Urinary bladder (tissue), 4 donors: ENCODE measurements around the gene EVA1B. TPM values are rescaled to one million over a fixed set of nuclear protein-coding genes. Genes with fewer than 3 reads are reported as not detected.
A peak's percentile ranks its signal among the peaks of the same experiment; 100 is the strongest.

Experiments
- DNase-seq: peaks from one replicate; pipeline ENCODE4 v3.0.0-alpha.2; 2015; ENCODE audit errors: extremely low spot score
- H3K27ac ChIP-seq: one replicate; pipeline ENCODE4 v1.5.1; 2013; ENCODE audit warnings: low read depth, mild to moderate bottlenecking, moderate library complexity
- H3K36me3 ChIP-seq: one replicate; pipeline ENCODE4 v1.6.1; 2013; ENCODE audit warnings: mild to moderate bottlenecking, moderate library complexity; ENCODE audit not compliant: insufficient read depth
- H3K4me1 ChIP-seq: one replicate; pipeline ENCODE4 v1.6.1; 2013; ENCODE audit warnings: mild to moderate bottlenecking, moderate library complexity; ENCODE audit not compliant: insufficient read depth
- H3K4me3 ChIP-seq: one replicate; pipeline ENCODE4 v1.5.1; 2013; ENCODE audit warnings: low read depth, low read length
- WGBS: extraction: QIAGEN DNeasy Blood & Tissue Kit; methylation state at CpG from one replicate; pipeline ENCODE4 v1.1.7; 2013; 5-methylcytosine and 5-hydroxymethylcytosine counted together
- polyA plus RNA-seq: library from polyadenylated mRNA; stranded (reverse); fragments of 200-250 nt; gene quantifications from one replicate; pipeline ENCODE4 v1.2.3, GENCODE V29; 2013
- total RNA-seq: library from RNA; depleted of rRNA; stranded (reverse); fragments of >200 nt; gene quantifications from one replicate; pipeline ENCODE4 v1.2.3, GENCODE V29; 2014
- donor health status: healthy with polysubstance abuse.
- donor health status: healthy.

The EVA1B gene
- total and polyA plus RNA-seq, 2 donors = 27.7 to 74.7 TPM

GRCh38 chr1:36341626-36342320, 18.3 kb upstream of the EVA1B start:
- no peak overlapping the region for H3K4me3 ChIP-seq
- WGBS = 89% methylated on average over 34 of the region's 34 CpGs
- H3K4me1 ChIP-seq = no peaks in the 10 kb centered on the region
- no peak overlapping the region for H3K27ac ChIP-seq
- DNase-seq = no peak
- peaks cover 2% of the 10 kb centered on the region for H3K36me3 ChIP-seq

GRCh38 chr1:36339615-36340014, 16.2 kb upstream of the EVA1B start:
- 75% methylated on average over 9 of the region's 9 CpGs for WGBS
- no peak for DNase-seq
- Histone ChIP-seq H3K27ac (no peak overlapping the region), H3K36me3 (no peaks in the 10 kb centered on the region), H3K4me3 (no peak overlapping the region), H3K4me1 (no peaks in the 10 kb centered on the region)

- Histone ChIP-seq H3K36me3 (no peaks in the 10 kb centered on the region), H3K27ac (no peak overlapping the region), H3K4me1 (no peaks in the 10 kb centered on the region), H3K4me3 (no peak overlapping the region)
- 82% methylated on average over 7 of the region's 7 CpGs for WGBS
- DNase-seq = no peak
Observed at GRCh38 chr1:36339215-36339614, 15.8 kb upstream of the EVA1B start.

- no peak for DNase-seq
- 91% methylated on average over 6 of the region's 6 CpGs for WGBS
- no peak overlapping the region for H3K4me3 ChIP-seq
- no peaks in the 10 kb centered on the region for H3K4me1 ChIP-seq
- H3K27ac ChIP-seq = no peak overlapping the region
- H3K36me3 ChIP-seq = no peaks in the 10 kb centered on the region
Observed at GRCh38 chr1:36337830-36338229, 14.4 kb upstream of the EVA1B start.

GRCh38 chr1:36330940-36331339, 7.5 kb upstream of the EVA1B start:
- no peak for DNase-seq
- H3K4me3 ChIP-seq = no peak overlapping the region
- no peaks in the 10 kb centered on the region for H3K36me3 ChIP-seq
- WGBS = 73% methylated on average over 15 of the region's 15 CpGs
- no peaks in the 10 kb centered on the region for H3K4me1 ChIP-seq
- H3K27ac ChIP-seq = no peak overlapping the region

GRCh38 chr1:36329817-36330216, 6.4 kb upstream of the EVA1B start:
- no peak for DNase-seq
- Histone ChIP-seq H3K27ac (no peak overlapping the region), H3K4me3 (no peak overlapping the region), H3K36me3 (no peaks in the 10 kb centered on the region), H3K4me1 (no peaks in the 10 kb centered on the region)
- 88% methylated on average over 9 of the region's 9 CpGs for WGBS

GRCh38 chr1:36328713-36329112, 5.3 kb upstream of the EVA1B start:
- no peak for DNase-seq
- Histone ChIP-seq H3K4me3 (no peak overlapping the region), H3K36me3 (no peaks in the 10 kb centered on the region), H3K4me1 (no peaks in the 10 kb centered on the region), H3K27ac (no peak overlapping the region)
- WGBS = 67% methylated on average over 6 of the region's 6 CpGs

- WGBS = 89% methylated on average over 6 of the region's 6 CpGs
- no peak for DNase-seq
- no peak overlapping the region for H3K27ac ChIP-seq
Observed at GRCh38 chr1:36328088-36328480, 4.6 kb upstream of the EVA1B start.

GRCh38 chr1:36327421-36328087, 4.1 kb upstream of the EVA1B start:
- Histone ChIP-seq H3K4me1 (no peaks in the 10 kb centered on the region), H3K36me3 (no peaks in the 10 kb centered on the region), H3K27ac (no peak overlapping the region), H3K4me3 (no peak overlapping the region)
- DNase-seq = no peak
- WGBS = 87% methylated on average over 9 of the region's 9 CpGs

More at GRCh38 chr1:36328088-36328480, 4.6 kb upstream of the EVA1B start:
- H3K4me1 ChIP-seq = no peaks in the 10 kb centered on the region
- H3K36me3 ChIP-seq = no peaks in the 10 kb centered on the region
- no peak overlapping the region for H3K4me3 ChIP-seq

GRCh38 chr1:36326499-36326898, 3.1 kb upstream of the EVA1B start:
- Histone ChIP-seq H3K4me3 (no peak overlapping the region), H3K27ac (no peak overlapping the region), H3K4me1 (no peaks in the 10 kb centered on the region), H3K36me3 (no peaks in the 10 kb centered on the region)
- 59% methylated on average over 6 of the region's 6 CpGs for WGBS
- no peak for DNase-seq

GRCh38 chr1:36324353-36324703, 883 bp upstream of the EVA1B start:
- Histone ChIP-seq H3K36me3 (no peaks in the 10 kb centered on the region), H3K4me1 (no peaks in the 10 kb centered on the region), H3K27ac (peak overlapping the region; percentile 30), H3K4me3 (no peak overlapping the region)
- WGBS = 19% methylated on average over 9 of the region's 9 CpGs
- no peak for DNase-seq

GRCh38 chr1:36322786-36323635, 434 bp downstream of the EVA1B start:
- Histone ChIP-seq H3K27ac (peak overlapping the region; percentile 68), H3K4me1 (no peaks in the 10 kb centered on the region), H3K36me3 (no peaks in the 10 kb centered on the region), H3K4me3 (peak overlapping the region; percentile 76)
- WGBS = 2% methylated on average over 81 of the region's 83 CpGs
- DNase-seq = no peak

- no peaks in the 10 kb centered on the region for H3K4me1 ChIP-seq
- no peak for DNase-seq
- no peaks in the 10 kb centered on the region for H3K36me3 ChIP-seq
- 37% methylated on average over 67 of the region's 67 CpGs for WGBS
- H3K27ac ChIP-seq = peak overlapping the region; percentile 68
- H3K4me3 ChIP-seq = peak overlapping the region; percentile 76
Observed at GRCh38 chr1:36322041-36322785, 1.2 kb downstream of the EVA1B start.
